ENCODE measurements around the gene PA2G4. TPM values are rescaled to one million over a fixed set of nuclear protein-coding genes. Genes with fewer than 3 reads are reported as not detected.

PA2G4 gene
- total RNA-seq, 4 donors from 2014 or later, result 22.1 to 63.0 (median 44.8) TPM

DNA sequence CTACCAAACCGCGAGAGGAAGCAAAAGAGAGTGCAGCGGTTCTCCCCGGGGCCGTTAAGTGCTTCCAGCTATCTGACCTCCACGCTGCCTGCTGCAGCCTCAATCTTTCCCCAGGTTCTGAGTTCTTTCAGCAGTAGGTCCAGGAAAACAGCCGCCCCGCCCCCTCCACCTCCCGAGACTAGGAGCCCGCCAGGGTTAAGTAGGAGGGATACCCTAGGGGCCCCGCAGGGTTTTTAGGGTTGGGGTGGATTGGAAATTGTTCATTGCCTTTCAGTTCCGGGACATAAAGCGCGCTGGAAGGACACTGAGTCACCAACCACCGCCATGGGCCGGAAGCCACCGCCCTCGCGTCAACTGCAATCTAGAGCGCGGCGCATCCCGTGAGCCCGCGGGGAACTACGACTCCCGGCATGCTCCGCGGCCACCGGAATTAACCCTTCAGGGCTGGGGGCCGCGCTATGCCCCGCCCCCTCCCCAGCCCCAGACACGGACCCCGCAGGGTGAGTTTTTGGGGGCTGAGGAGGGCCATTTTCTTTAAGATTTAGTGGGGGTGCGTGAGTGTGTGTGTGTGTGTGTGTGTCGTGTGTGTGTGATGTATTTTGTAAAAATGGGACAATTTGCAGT is 47.9 kb downstream of the PA2G4 start, which contains the start of gene MYL6B:
Gene MYL6B, plus strand, starts transcription at position 456 of the 624 bp plus-strand sequence. CDS start 1,332 bp downstream, outside the sequence.
- Histone ChIP-seq H3K27ac (peak within 1 kb of the TSS; percentile 92 to 98 (median 97)), H3K4me1 (peaks cover 18 to 42% (median 28%) of the 10 kb centered on the region in 4 donors), H3K27me3 (no peaks in the 10 kb centered on the region), H3K36me3 (no peaks in the 10 kb centered on the region), H3K4me3 (peak within 1 kb of the TSS; percentile 50 to 81 (median 64)), H3K9me3 (no peaks in the 10 kb centered on the region)
- no peak for TF ChIP-seq EP300 (IDR thresholded peaks at IDR 0.05; ENCODE audit: low read depth)
- TF ChIP-seq POLR2A (IDR thresholded peaks at IDR 0.05), result peak; percentile 65
- peak; percentile 79 to 90 (median 89) for TF ChIP-seq POLR2AphosphoS5 (IDR thresholded peaks at IDR 0.05)
- intact Hi-C loops (cut with DNase I; ENCODE audit: low total_unique reads), result no loop called here
- DNase-seq, result peak; percentile 96
- in situ Hi-C loops (cut with MboI; ENCODE audit: low pct_ligation_motif_present in 1 of 4, low pct_unique_long_range_greater_than_20kb in 1 of 4, low sequenced_read_pairs in 3 of 4), result no loop called here
- WGBS, 2 donors (ENCODE audit: low coverage in 1 of 2), result 0% methylated on average over 16 of the region's 37 CpGs; no CpG with 5 or more reads in 1 of the 2 donors

DNA sequence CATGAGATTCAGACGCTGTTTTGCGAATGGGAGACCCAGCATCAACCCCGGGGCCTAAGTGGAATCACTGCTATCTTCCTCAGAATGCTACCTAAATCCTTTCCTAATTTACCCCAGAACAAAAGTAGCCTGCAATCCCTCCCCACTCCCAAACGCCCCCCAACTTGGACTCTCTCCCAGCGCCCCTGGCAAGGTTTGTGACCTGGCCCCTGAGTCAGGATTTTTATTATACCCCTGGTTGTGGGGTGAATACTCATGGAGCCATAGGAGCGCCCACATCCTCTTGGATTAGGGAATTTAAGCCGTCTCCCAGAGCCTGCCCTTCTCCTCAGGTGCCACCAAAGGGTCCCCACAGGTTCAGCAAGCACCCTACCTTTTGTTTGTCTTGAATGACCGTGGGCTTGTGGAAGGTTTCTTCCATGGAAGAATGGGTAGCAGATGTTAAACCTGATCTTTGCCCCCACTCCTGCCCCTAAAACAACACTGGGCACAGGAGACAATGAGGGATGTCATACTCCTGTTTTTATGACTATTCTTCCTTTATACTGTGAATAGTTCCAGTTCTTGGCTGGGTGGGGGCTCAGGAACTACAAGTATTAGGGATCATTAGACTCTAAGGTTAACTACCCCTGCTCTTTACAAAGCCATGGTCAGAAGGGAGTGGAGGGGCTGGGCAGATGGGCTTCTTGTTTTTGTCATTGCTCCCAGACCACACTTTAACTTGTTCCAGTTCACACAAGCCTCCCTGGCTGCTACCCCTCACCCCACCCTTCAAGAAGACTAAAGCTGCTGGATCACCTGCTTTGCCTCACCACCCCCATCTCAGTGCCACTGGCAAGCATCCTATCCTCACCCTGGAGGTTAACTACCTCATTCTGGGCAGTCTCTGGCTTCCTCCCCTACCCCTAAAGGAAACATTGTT is 48.7 kb downstream of the PA2G4 start:
- no peak for DNase-seq
- intact Hi-C loops (cut with DNase I; ENCODE audit: low total_unique reads), result no loop called here
- Histone ChIP-seq H3K4me1 (peaks cover 18 to 40% (median 30%) of the 10 kb centered on the region in 4 donors), H3K27ac (peak overlapping the region; percentile 92 to 98 (median 97)), H3K9me3 (no peaks in the 10 kb centered on the region), H3K36me3 (no peaks in the 10 kb centered on the region), H3K27me3 (no peaks in the 10 kb centered on the region), H3K4me3 (peak overlapping the region; percentile 13 to 77 (median 50))
- TF ChIP-seq EP300 (IDR thresholded peaks at IDR 0.05; ENCODE audit: low read depth), result no peak
- TF ChIP-seq POLR2A (IDR thresholded peaks at IDR 0.05), result no peak
- no peak for TF ChIP-seq POLR2AphosphoS5 (IDR thresholded peaks at IDR 0.05)
- TF ChIP-seq, protein P1, sequence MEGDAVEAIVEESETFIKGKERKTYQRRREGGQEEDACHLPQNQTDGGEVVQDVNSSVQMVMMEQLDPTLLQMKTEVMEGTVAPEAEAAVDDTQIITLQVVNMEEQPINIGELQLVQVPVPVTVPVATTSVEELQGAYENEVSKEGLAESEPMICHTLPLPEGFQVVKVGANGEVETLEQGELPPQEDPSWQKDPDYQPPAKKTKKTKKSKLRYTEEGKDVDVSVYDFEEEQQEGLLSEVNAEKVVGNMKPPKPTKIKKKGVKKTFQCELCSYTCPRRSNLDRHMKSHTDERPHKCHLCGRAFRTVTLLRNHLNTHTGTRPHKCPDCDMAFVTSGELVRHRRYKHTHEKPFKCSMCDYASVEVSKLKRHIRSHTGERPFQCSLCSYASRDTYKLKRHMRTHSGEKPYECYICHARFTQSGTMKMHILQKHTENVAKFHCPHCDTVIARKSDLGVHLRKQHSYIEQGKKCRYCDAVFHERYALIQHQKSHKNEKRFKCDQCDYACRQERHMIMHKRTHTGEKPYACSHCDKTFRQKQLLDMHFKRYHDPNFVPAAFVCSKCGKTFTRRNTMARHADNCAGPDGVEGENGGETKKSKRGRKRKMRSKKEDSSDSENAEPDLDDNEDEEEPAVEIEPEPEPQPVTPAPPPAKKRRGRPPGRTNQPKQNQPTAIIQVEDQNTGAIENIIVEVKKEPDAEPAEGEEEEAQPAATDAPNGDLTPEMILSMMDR (IDR thresholded peaks at IDR 0.05), result no peak
- in situ Hi-C loops (cut with MboI; ENCODE audit: low pct_ligation_motif_present in 1 of 4, low pct_unique_long_range_greater_than_20kb in 1 of 4, low sequenced_read_pairs in 3 of 4), result no loop called here
- WGBS, 2 donors (ENCODE audit: low coverage in 1 of 2), result 0 to 7% methylated on average over 2 to 8 of the region's 8 CpGs

DNA sequence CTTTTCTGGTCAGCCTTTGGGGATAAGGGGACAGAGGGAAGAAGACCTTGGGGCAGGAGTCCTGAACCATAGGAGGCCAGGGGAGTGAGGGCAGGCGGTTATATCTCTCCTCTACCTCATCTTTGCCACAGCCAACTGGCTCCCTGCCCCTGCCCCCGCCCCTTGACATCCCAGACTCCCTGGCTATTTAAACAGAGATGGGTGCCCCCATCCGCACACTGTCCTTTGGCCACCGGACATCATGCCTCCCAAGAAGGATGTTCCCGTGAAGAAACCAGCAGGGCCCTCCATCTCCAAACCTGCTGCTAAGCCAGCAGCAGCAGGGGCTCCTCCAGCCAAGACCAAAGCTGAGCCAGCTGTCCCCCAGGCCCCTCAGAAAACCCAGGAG is 49.3 kb downstream of the PA2G4 start:
- H3K36me3 ChIP-seq, result no peaks in the 10 kb centered on the region
- intact Hi-C loops (cut with DNase I; ENCODE audit: low total_unique reads), result no loop called here
- DNase-seq, result no peak

DNA sequence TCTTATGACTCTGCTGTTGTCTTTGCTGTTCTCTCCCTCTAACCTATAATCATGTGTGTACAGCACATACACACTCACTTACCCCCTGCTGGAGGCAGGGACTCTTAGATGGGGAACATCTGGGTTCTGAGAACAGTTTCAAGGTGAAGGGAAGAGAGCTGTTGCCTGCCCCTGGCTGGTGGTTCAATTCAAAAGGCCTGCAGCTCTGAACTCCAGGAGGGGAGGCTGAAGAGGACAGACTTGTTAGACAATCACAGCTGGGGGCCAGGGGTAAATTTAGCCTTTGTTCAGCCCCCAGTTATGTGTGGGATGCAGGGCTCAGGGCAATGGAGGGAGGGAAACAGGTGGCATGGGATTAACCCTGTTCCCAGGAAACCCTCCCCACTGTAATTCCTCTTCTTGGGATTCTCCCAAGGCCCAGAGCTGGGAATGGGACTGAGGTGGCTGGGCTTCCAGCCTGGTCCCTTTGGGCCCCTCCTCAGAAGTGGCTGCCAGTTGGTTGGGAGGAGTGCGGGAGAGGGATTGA is 50.0 kb downstream of the PA2G4 start:
- in situ Hi-C loops (cut with MboI; ENCODE audit: low pct_ligation_motif_present in 1 of 4, low pct_unique_long_range_greater_than_20kb in 1 of 4, low sequenced_read_pairs in 3 of 4), result no loop called here
- H3K27ac ChIP-seq, result no peak overlapping the region
- no peaks in the 10 kb centered on the region for H3K9me3 ChIP-seq
- intact Hi-C loops (cut with DNase I; ENCODE audit: low total_unique reads), result no loop called here
- 100% methylated on average over 1 of the region's 1 CpG; no CpG with 5 or more reads in 1 of the 2 donors for WGBS, 2 donors (ENCODE audit: low coverage in 1 of 2)
- no peak overlapping the region for H3K4me3 ChIP-seq
- H3K4me1 ChIP-seq, result peaks cover 18 to 40% (median 30%) of the 10 kb centered on the region in 4 donors
- no peaks in the 10 kb centered on the region for H3K27me3 ChIP-seq
- DNase-seq, result no peak
- TF ChIP-seq, protein P1 (IDR thresholded peaks at IDR 0.05), result no peak
- no peaks in the 10 kb centered on the region for H3K36me3 ChIP-seq

More for the DNA sequence above, 49.3 kb downstream of the PA2G4 start:
- TF ChIP-seq, protein P1 (IDR thresholded peaks at IDR 0.05), result no peak
- TF ChIP-seq POLR2A (IDR thresholded peaks at IDR 0.05) (no peak), POLR2AphosphoS5 (IDR thresholded peaks at IDR 0.05) (no peak), EP300 (IDR thresholded peaks at IDR 0.05; ENCODE audit: low read depth) (no peak)
- peaks cover 18 to 40% (median 30%) of the 10 kb centered on the region in 4 donors for H3K4me1 ChIP-seq
- 79% methylated on average over 5 of the region's 5 CpGs; no CpG with 5 or more reads in 1 of the 2 donors for WGBS, 2 donors (ENCODE audit: low coverage in 1 of 2)
- no peak overlapping the region for H3K4me3 ChIP-seq
- H3K27ac ChIP-seq, result no peak overlapping the region
- H3K9me3 ChIP-seq, result no peaks in the 10 kb centered on the region
- no peaks in the 10 kb centered on the region for H3K27me3 ChIP-seq
- in situ Hi-C loops (cut with MboI; ENCODE audit: low pct_ligation_motif_present in 1 of 4, low pct_unique_long_range_greater_than_20kb in 1 of 4, low sequenced_read_pairs in 3 of 4), result no loop called here

All from transverse colon (tissue), 4 donors.